ENCODE measurements around the gene RFX2.

GRCh38 chr19:6032381-6032780 is 77.9 kb downstream of the RFX2 start:
- TF ChIP-seq, protein P1, sequence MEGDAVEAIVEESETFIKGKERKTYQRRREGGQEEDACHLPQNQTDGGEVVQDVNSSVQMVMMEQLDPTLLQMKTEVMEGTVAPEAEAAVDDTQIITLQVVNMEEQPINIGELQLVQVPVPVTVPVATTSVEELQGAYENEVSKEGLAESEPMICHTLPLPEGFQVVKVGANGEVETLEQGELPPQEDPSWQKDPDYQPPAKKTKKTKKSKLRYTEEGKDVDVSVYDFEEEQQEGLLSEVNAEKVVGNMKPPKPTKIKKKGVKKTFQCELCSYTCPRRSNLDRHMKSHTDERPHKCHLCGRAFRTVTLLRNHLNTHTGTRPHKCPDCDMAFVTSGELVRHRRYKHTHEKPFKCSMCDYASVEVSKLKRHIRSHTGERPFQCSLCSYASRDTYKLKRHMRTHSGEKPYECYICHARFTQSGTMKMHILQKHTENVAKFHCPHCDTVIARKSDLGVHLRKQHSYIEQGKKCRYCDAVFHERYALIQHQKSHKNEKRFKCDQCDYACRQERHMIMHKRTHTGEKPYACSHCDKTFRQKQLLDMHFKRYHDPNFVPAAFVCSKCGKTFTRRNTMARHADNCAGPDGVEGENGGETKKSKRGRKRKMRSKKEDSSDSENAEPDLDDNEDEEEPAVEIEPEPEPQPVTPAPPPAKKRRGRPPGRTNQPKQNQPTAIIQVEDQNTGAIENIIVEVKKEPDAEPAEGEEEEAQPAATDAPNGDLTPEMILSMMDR (IDR thresholded peaks at IDR 0.05), result no peak
- TF ChIP-seq POLR2A (IDR thresholded peaks at IDR 0.05) (no peak), EP300 (IDR thresholded peaks at IDR 0.05) (no peak)

Measured in ovary (tissue), 3 donors.